Effector memory CD4-positive, alpha-beta T cell (primary cell): ENCODE measurements around the gene IPO11.
"Not testable (repeated sequence)": the region's sequence is repeated elsewhere in the genome, so short reads cannot be mapped to it uniquely, and the experiment has no call there.

Experiments
- DNase-seq, 3 donors: peaks; one replicate each; pipeline ENCODE4 v3.0.0-alpha.2; 2020
- H3K27ac ChIP-seq: 2 replicates; pipeline ENCODE4 v1.7.0; 2013; ENCODE audit warnings: mild to moderate bottlenecking, low read length, moderate library complexity; ENCODE audit not compliant: insufficient read depth, poor library complexity, severe bottlenecking
- H3K27me3 ChIP-seq: replicated peaks from 2 replicates; pipeline ENCODE4 v1.7.0; 2013; ENCODE audit warnings: mild to moderate bottlenecking, low read length; ENCODE audit not compliant: insufficient read depth, control insufficient read depth, poor library complexity, severe bottlenecking
- H3K36me3 ChIP-seq: 2 replicates; pipeline ENCODE4 v1.7.0; 2013; ENCODE audit warnings: mild to moderate bottlenecking, low read length, moderate library complexity; ENCODE audit not compliant: control insufficient read depth, insufficient read depth
- H3K4me1 ChIP-seq: 2 replicates; pipeline ENCODE4 v1.7.0; 2013; ENCODE audit warnings: low read length, mild to moderate bottlenecking; ENCODE audit not compliant: control insufficient read depth, insufficient read depth, poor library complexity, severe bottlenecking
- H3K4me3 ChIP-seq: 2 replicates; pipeline ENCODE4 v1.7.0; 2013; ENCODE audit warnings: low read length, low read depth, mild to moderate bottlenecking; ENCODE audit not compliant: insufficient read depth, poor library complexity, severe bottlenecking
- H3K9me3 ChIP-seq: 2 replicates; pipeline ENCODE4 v1.7.0; 2013; ENCODE audit warnings: mild to moderate bottlenecking, low read length, moderate library complexity; ENCODE audit not compliant: control insufficient read depth

Gene IPO11

GRCh38 chr5:62671479-62671878 is 258.9 kb downstream of the IPO11 start:
- Histone ChIP-seq H3K4me1 (no peaks in the 10 kb centered on the region), H3K27me3 (no peaks in the 10 kb centered on the region), H3K27ac (no peak overlapping the region), H3K36me3 (no peaks in the 10 kb centered on the region), H3K9me3 (no peaks in the 10 kb centered on the region), H3K4me3 (no peak overlapping the region)
- DNase-seq: no peak

GRCh38 chr5:62676596-62676995 is 264.0 kb downstream of the IPO11 start:
- not testable (repeated sequence) for DNase-seq, H3K27ac ChIP-seq, H3K9me3 ChIP-seq, H3K4me1 ChIP-seq, H3K27me3 ChIP-seq, H3K36me3 ChIP-seq, H3K4me3 ChIP-seq
